NCI-H2029 treated with DMSO at 0.1 percent for 48 hours (cell line): ENCODE data around the gene TIGIT.

Source experiments
- DNase-seq: peaks from one replicate; lab custom pipeline; 2025; lab: John Stamatoyannopoulos, UW

The TIGIT gene

DNA sequence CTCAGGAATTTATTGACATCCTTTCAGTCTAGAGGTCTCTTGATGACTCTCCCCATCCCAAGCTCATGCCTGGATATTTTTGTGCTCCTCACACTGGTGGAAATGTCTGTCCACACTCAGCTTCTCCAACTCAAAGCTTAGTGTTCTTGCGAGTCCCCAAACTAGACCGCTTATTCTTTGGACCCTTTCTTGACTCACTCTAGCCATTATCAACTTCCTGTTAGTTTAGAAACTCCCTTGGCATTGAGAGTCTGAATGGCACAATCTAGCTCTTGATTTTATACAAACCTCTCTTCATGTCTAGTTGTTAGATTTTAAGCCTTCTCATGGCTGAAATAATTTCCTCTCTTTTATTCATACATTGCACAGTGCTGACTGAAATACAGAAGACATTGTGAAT lies 19.6 kb downstream of the TIGIT start:
- DNase-seq: no peak

DNA sequence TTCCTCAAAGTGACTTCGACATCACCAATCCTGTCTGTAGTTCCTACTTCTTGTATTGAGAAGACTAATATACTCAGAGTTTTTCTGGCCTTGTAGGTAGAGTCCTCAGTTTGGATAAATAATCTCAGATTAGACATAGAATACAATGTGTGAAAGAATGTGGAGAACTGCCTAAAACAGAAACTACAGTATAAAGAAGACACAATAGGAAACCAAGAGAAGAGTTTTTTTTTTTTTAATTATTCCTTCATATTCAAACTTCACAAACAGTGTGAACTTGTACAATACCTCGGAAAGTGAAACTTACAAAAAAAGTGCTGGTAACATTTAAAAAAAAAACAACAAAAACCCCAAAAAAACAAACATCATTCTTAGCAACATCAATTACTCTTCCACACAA lies 20.5 kb downstream of the TIGIT start:
- DNase-seq: no peak

DNA sequence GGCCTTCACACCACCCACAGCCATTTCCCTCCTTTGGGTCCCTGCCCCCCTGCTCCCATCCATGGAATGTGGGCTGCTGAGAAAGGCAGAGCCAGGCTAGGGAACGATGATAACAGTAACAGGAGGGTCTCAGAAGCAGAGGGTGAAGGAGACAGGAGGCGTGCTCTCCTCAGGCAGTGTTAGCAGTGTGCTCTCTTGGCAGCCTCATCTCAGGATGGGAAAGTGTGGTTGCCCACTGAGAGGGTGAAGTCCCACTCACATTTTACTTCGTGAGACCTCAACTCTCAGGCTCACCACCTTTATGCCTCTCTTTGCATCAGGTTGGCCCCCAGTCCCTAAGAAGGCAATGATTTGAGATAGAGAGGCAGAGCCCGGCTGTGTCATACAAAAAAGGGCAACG lies 24.5 kb downstream of the TIGIT start:
- DNase-seq: no peak

DNA sequence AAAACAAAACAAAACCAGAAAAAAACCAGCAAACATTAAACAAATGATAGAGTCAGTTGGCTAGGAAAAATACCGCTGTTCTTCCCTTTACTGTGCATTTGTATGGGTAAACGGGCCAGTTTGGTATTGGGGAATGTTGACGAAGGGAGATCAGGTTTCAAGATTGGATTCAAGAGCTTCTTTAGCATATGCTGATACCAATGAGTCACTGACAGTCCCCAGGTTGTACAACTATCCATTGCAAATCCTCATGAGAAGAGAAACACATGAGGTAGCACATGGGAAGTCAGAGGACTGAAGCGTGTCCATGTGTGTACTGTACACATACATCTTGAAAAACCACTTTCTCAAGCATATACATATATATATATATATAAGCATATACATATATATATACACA lies 25.6 kb downstream of the TIGIT start:
- DNase-seq: peak; percentile 96

DNA sequence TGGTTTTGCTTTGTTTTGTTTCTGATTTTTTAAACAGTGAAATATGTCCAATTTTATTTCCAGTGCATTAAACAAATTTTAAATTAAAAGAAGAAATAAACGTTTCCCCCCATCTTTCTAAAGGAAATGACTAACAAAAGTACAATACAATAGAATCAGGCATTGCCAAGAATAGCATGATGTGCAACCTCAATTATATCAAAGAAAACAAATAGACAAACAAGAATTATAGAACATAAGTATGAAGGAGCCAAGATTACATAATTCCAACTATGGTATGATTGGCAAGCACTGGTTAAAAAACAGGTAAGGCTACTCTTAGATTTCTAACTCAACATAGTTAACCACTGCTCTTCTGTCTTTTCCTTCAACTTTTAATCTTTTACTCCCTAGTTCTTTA lies 26.4 kb downstream of the TIGIT start:
- peak; percentile 3 for DNase-seq

DNA sequence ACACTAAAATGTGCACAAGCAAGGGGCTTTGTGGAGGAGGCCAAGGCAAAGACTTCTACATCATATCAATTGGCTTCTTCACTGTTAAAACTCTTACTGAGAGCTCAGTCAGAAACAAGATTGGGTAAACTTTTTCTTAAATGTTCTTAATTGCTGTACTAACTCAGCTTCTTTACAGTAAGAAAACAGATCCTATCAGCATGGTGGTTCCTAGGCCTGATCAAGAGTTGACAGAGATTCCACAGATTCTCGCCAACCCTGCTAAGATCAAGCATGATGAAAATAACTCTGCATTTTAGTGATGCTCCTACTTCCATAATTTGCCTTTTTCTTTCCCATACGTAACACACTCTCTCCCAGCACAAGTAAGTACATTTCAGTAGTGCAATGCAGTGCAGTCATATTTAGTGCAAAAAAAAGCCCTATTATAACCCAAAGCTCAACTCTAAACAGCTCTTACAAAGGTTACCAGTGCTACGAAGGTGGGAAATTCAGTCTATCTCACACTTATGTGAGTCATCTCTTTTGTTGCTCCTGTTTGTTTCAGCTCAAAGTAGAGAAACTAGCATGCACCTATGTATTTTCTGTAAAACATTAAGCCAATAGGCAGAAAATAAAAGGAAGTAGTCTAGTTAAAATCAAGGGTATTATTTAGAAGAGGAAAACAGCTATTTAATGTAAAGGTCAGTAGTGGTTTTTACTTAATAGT lies 29.9 kb downstream of the TIGIT start:
- no peak for DNase-seq

DNA sequence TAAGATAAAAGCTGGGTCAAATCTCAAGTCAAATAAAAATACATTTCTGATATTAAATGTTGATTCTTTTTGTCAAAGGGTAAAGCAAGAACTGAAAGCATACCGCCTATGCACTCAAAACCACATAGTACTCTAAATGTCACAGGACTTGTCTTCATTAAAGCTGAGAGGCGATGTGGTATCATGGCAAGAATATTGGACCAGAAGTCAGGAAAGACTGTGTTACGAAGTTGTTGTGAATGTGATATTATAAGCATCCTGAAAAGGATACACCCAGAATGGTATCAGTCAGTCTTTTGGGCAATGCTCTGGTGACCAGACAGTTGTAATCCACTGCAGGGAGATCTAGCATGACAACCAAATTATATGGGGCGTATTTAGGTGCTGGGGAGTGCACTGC lies 33.8 kb downstream of the TIGIT start:
- DNase-seq: no peak

DNA sequence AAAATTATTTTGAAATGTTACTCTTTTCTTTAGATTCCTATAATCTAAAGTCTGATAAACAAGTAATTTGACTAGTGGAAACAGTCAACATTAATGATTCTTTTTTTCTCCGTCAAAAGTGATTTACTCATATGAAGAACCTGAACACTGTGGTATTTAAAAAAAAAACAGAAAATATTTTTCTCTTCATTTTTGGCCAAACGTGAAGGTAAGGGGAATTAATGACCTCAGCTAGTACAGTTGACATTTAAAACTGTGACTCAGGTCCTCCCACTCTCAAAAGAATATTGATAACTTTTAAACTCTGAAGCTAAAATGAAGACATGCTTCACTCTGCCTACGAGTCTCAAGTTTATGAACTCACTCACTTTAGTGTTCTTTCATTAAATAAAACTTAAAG lies 34.5 kb downstream of the TIGIT start:
- DNase-seq: no peak

DNA sequence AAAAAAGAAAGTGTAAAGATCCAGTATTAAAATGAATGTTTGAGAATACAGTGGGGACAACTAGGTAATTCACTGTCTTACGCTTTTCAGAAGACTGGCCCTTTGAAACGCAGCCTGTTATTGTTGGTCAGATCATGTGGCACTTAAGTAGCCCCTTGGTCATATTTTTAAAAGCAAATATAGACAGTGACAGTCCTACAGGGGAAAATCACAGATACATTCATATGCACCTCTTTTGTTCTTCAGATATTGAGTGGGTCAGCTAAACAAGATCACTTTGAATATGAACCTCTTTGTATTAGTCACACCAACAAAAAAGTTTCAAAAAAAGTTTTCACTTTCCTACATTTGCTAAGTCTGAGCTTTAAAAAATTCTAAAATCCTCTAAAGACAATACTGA lies 36.0 kb downstream of the TIGIT start:
- DNase-seq: no peak

DNA sequence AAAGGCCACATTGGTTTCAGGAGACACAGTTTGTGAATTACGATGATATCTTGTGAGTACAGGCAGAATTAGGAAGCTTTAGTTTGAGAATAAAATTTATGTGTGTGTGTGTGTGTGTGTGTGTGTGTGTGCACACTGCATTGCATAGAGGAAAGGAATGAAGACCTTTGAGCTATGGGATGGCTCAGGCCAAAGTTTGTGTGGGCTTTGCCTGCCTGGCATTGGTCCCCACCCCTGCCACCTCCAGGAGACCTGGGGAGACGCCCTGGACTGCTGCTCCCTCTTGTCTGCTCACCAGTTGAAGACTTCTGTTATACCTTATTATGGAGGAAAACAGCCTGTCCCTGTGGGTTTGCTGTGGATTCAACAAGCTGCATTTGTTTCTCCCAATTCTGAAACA lies 37.2 kb downstream of the TIGIT start:
- DNase-seq: no peak

DNA sequence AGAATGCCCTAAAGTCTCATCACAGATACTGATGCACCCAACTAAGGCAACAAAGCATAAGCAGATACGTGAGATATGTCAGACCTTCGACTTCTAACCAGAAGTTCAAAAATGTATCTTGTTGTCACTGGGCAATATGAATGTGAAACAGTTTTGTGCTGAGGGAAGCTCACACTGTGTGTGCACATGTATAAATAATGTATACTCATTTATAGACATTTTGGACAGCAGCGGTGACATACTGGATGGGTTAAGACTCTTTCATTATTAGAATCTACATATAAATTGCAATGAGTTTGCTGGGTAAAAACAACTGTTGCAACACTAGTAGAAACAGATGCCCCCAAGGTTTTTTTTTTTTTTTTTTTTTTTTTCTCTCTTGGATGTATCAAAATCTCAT lies 37.9 kb downstream of the TIGIT start:
- no peak for DNase-seq

DNA sequence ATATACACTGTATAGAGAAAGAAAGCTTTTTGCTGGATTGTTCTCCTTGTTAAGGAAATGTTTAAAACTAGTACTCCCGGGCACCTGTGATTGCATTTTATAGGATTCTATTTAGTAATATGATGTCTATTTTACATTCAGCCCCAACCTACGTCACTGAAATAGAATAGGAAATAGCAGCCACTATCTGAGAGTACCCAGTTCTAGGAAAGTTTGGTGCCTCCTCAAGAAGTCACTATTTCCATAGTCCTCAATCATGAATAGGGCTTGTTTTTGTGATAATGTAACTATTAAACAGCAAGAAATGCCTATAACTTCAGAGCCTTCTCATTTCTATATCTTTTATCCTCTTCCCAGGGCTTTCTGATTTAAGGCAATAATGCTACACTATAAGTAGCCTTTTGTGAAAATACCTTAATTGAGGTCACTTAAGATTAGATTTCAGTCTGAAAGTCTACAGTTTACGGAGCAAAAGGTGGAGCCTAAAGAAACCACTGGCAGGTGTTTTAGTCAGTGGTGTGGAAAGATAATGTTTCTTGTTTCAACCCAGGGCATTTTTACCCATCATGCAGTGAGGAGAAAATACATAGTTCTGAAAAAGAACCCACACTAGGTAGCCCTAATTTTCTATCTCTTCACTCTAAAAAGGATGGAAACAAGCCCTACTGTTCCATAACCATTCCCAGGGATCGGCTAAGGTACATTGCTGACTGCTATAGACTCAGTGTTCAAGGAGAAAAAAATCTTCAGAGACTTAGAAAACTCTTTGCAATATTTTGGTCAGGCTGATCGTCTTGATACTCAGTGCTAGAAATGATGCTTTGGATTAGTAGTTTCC lies 38.7 kb downstream of the TIGIT start:
- no peak for DNase-seq

DNA sequence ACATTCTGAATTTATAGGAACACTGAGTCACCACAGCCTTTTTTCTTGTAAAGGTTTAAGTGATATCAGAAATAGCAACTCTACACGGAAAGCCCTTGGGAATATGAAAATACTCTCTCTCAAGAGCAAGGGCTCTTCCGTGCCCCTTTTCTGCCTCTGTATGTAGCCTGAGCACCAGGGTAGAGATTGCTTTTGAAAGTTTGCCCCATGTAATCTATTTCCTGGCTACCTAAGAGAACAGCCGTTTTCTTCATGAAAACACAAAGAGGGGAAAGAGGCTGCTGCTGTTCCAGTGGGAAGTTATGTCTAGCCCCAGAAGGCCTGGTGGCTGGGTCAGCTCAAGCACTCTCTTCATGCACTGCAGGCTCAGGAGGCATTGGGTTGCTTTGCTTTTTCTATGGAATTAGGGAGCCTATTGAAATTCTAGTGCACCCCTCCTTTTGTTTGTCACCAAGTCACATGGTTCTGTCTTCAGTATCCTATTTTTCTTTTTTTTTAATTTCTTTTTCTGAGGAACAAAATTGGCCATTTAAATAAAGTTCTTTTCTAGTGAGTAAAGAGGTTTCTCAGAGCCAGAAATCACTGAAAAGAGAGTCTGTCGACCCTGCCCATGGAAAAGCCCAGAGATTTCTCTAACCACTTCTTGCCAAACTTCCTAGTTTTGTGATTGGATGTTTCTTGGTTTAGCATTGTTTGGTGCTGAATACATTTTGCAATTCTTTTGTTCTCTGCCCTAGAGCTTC lies 39.5 kb downstream of the TIGIT start:
- no peak for DNase-seq

DNA sequence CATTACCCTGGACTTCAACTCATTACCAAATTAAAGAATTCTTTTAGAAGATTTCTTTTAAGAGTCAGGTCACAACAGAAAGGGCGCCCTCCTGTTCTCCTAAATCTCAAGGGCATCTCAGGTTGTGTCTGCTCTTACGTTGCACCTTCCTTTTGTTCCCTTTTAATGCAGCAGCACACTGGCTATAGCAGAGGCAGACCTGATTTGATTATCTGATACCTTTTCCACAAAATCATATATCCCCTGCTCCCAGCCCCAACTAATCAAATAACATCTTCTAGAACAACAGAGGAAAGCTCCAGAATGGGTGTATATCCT lies 40.1 kb downstream of the TIGIT start:
- DNase-seq: no peak

DNA sequence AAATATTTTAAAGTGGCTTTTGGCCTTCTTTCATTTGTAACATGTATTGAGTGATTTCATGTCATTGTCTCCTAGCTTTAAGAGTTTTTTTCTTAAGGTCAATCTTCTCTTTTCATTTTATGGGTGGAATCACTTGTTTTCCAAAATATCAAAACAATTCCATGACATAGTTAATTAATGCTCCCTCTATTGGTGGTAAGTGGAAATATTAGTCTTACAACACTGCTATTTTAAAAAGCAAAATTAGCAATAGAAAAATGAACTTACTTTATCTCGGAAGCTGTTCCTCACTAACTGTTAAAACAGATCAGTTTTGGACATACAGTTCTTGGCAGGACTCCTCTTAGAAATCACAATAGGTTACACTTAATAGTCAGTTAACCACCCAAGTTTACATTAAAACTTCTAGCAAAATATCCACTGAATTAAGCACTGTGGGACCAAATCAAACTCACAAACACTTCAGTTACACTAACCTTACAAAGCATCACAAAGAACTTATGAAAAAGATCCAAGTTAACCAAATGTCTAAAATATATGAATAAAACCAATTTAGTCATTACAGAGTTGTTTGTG lies 42.4 kb downstream of the TIGIT start:
- DNase-seq: no peak

DNA sequence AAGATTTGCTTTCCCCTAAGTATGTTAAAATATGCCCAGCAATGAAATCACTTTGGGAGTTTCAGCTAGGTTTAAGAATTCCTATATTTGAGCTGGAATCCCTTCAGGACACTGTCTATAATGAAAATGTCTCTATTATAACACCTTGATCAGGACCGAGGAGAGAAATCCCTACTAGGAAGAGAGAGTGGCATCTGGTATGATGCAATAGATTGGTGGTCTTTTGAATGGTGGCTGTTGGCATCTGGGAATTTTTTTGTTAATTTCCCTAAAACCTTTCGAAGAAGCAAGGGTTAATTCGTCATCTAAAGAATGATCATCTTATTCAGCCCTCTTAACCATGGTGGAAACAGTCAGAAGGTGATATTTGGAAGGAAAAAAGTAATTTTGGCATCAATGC lies 43.0 kb downstream of the TIGIT start:
- DNase-seq: no peak

DNA sequence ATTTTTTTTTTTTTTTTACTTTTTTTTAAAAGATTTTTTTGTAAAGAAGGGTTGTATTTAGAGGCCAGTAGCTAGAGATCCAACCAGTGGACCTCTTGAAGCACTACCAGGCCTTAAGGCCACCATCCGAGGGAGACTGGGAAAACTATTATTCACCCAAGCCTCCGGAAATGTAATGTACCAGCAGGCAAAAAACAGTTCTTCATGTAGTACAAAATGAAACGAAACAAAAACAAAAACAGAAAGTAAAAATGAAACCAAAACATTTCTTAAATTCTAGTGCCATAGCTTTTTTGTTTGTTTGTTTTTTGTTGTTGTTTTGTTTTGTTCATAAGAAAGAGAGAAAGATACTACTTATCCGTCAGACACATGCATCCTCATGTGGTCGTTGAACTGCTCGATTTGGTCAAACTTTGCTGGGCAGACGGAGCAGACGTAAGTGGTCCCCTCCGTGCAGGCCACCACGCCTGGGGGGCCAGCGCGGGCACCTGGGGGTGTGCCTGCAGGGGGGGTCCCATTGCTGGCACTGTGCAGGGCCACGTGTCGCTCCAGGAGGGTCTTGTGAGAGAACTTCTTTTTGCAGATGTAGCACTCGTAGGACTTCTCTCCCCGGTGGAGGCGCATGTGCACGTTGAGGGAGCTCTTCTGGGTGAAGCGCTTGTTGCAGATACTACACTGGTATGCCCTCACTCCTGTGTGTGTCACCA lies 45.0 kb downstream of the TIGIT start:
- DNase-seq: no peak

DNA sequence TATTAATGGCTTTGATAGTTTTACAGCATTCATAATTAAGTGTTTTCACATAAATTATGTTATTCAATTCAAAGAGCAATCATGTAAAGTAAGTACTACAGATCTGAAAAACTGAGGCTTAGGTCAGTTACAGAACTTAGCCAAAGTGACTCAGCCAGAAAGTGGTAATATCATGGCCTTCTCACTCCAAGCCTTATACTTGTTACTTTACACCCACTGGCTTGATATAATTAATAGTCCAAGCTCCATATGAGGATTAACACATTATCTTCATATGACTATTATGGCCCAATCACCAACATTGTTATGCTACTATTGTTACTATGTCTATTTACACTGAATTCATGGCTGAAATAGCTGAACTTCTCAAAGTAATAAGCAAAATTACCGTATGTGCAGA lies 50.7 kb downstream of the TIGIT start:
- no peak for DNase-seq

DNA sequence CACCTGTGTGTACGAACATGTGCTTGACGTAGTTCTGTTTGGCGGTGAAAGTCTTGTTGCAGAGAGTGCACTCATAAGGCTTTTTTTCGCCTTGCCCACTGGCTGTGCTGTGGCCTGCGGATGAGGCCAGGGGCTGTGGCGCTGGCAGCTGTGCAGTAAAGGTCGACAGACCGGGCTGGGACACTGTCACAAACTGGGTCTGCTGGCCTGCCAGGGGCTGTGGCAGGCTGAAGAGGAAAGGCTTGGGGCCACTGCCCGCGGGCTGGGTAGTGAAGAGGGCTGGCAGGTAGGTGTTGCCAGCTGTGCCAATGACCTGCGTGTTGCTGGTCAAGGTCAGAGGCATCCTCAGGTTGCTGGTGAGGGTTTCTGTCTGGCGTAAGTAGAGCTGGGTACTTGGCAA lies 56.4 kb downstream of the TIGIT start:
- DNase-seq: no peak

DNA sequence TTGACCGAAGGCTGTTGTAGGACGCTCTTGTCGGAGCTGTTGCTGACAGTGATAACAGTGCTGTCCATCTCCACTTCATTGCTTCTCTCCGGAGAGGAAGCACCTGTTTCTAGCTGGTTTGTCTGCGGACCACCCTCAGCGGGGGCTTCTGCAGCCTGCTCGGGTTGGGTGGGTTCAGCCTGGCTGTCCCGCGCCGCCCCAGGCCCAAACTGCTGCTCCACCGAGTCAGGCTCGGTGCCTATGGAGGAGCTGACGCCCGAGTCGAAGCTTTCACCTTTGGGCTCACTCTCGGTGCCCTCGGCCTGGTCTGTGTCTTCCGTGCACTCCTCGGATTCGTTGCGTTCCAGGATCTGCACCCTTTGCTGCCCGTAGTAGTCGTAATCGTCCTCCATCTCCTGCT lies 56.9 kb downstream of the TIGIT start:
- DNase-seq: no peak

DNA sequence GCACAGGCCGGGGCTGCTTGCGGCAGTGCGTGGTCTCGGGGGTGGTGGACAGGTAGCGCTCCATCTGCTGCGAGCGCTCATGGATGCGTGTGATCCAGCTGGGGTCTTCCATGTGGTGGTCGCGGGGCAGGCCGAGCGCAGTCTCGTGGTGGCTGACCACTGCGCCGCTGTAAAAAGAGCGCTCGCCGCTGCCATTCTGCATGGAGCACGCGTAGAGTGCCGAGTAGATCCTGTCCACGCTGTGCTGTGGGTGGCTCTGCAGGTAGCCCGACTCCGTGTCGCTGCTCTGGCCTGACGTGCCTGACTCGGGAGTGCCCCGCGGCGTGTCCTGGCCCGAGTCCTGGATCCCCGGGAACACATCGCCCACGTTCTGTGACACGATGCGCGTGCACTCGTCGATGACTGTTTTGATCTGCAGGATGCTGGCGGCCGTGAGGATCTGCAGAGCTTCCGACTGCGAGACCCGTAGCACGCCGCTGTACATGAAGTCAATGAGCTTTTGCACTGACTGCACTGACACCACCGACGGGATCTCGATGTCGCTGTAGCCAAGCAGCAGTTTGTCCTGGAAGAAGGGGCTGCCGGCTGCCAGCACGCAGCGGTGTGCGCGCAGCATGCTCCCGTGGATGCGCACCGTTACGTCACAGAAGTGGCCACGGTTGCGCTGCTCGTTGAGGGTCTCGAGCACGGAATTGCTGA lies 57.4 kb downstream of the TIGIT start:
- no peak for DNase-seq

DNA sequence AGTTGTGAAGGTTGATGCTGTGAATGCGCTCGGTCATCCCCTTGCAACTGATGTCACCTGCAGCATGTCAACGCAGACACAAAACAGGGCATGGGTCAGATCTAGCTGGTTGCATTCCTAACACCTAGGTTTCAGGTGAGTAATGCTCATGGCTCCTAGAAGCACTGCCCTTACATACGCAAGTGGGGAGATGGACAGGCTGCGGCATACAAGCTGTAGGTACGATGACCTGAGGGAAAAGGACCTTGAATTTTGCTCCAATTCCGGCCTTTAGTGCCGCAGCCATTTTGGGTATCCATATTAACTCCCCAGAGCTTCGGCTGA lies 58.0 kb downstream of the TIGIT start:
- DNase-seq: no peak
